ENCODE results near the gene MITF.
"Not testable (repeated sequence)": the region's sequence is repeated elsewhere in the genome, so short reads cannot be mapped to it uniquely, and the experiment has no call there.

The MITF gene

GRCh38 chr3:69888040-69888942, 149.0 kb downstream of the MITF start:
- TF ChIP-seq ZNF274 (IDR thresholded peaks at IDR 0.05; ENCODE audit: low read depth, low read length) = no peak
- no peak overlapping the region for H3K4me3 ChIP-seq (ENCODE audit: low read length)

GRCh38 chr3:69888943-69889315, 149.7 kb downstream of the MITF start:
- TF ChIP-seq ZNF274 (IDR thresholded peaks at IDR 0.05; ENCODE audit: low read depth, low read length) = no peak
- no peak overlapping the region for H3K4me3 ChIP-seq (ENCODE audit: low read length)

- no peak overlapping the region for H3K4me3 ChIP-seq (ENCODE audit: low read length)
- TF ChIP-seq ZNF274 (IDR thresholded peaks at IDR 0.05; ENCODE audit: low read depth, low read length) = no peak
Observed at GRCh38 chr3:69890084-69890483, 150.8 kb downstream of the MITF start.

GRCh38 chr3:69890691-69891090, 151.4 kb downstream of the MITF start:
- no peak overlapping the region for H3K4me3 ChIP-seq (ENCODE audit: low read length)
- TF ChIP-seq ZNF274 (IDR thresholded peaks at IDR 0.05; ENCODE audit: low read depth, low read length) = no peak

GRCh38 chr3:69892706-69893105, 153.4 kb downstream of the MITF start:
- no peak overlapping the region for H3K4me3 ChIP-seq (ENCODE audit: low read length)
- no peak for TF ChIP-seq ZNF274 (IDR thresholded peaks at IDR 0.05; ENCODE audit: low read depth, low read length)

- TF ChIP-seq ZNF274 (IDR thresholded peaks at IDR 0.05; ENCODE audit: low read depth, low read length) = no peak
- no peak overlapping the region for H3K4me3 ChIP-seq (ENCODE audit: low read length)
Observed at GRCh38 chr3:69893274-69893673, 154.0 kb downstream of the MITF start.

GRCh38 chr3:69896095-69896494, 156.8 kb downstream of the MITF start:
- no peak overlapping the region for H3K4me3 ChIP-seq (ENCODE audit: low read length)
- TF ChIP-seq ZNF274 (IDR thresholded peaks at IDR 0.05; ENCODE audit: low read depth, low read length) = no peak

GRCh38 chr3:69900331-69900730, 161.1 kb downstream of the MITF start:
- H3K4me3 ChIP-seq (ENCODE audit: low read length) = no peak overlapping the region
- TF ChIP-seq ZNF274 (IDR thresholded peaks at IDR 0.05; ENCODE audit: low read depth, low read length) = no peak

- H3K4me3 ChIP-seq (ENCODE audit: low read length) = no peak overlapping the region
- TF ChIP-seq ZNF274 (IDR thresholded peaks at IDR 0.05; ENCODE audit: low read depth, low read length) = no peak
Observed at GRCh38 chr3:69901802-69902201, 162.5 kb downstream of the MITF start.

- no peak overlapping the region for H3K4me3 ChIP-seq (ENCODE audit: low read length)
- TF ChIP-seq ZNF274 (IDR thresholded peaks at IDR 0.05; ENCODE audit: low read depth, low read length) = no peak
Observed at GRCh38 chr3:69902386-69902785, 163.1 kb downstream of the MITF start.

- no peak for TF ChIP-seq ZNF274 (IDR thresholded peaks at IDR 0.05; ENCODE audit: low read depth, low read length)
- H3K4me3 ChIP-seq (ENCODE audit: low read length) = no peak overlapping the region
Observed at GRCh38 chr3:69906351-69906966, 167.2 kb downstream of the MITF start.

GRCh38 chr3:69907554-69907953, 168.3 kb downstream of the MITF start:
- no peak overlapping the region for H3K4me3 ChIP-seq (ENCODE audit: low read length)
- TF ChIP-seq ZNF274 (IDR thresholded peaks at IDR 0.05; ENCODE audit: low read depth, low read length) = no peak

GRCh38 chr3:69909859-69910258, 170.6 kb downstream of the MITF start:
- H3K4me3 ChIP-seq (ENCODE audit: low read length) = not testable (repeated sequence)

- no peak overlapping the region for H3K4me3 ChIP-seq (ENCODE audit: low read length)
- no peak for TF ChIP-seq ZNF274 (IDR thresholded peaks at IDR 0.05; ENCODE audit: low read depth, low read length)
Observed at GRCh38 chr3:69913422-69913821, 174.2 kb downstream of the MITF start.

- no peak overlapping the region for H3K4me3 ChIP-seq (ENCODE audit: low read length)
- no peak for TF ChIP-seq ZNF274 (IDR thresholded peaks at IDR 0.05; ENCODE audit: low read depth, low read length)
Observed at GRCh38 chr3:69914395-69914794, 175.1 kb downstream of the MITF start.
